Right renal cortex interstitium (tissue), 3 donors: ENCODE results near the gene INPP5D. TPM values are rescaled to one million over a fixed set of nuclear protein-coding genes. Genes with fewer than 3 reads are reported as not detected.

Source experiments
- DNase-seq, 3 donors: peaks; one replicate each; pipeline ENCODE4 v3.0.0-alpha.2; 2013; ENCODE audit warnings: low read depth in 3 of 3, low spot score in 2 of 3
- polyA plus RNA-seq, 3 donors: library from polyadenylated mRNA; unstranded; fragments of 120-200 nt; gene quantifications; one replicate each; pipeline ENCODE4 v1.2.1, GENCODE V29; 2013; ENCODE audit not compliant: insufficient read length in 3 of 3

The INPP5D gene
- polyA plus RNA-seq, 3 donors, result 6.2 to 6.7 (median 6.5) TPM

GRCh38 chr2:233225230-233226068 lies 165.3 kb downstream of the INPP5D start:
- no peak for DNase-seq

DNA sequence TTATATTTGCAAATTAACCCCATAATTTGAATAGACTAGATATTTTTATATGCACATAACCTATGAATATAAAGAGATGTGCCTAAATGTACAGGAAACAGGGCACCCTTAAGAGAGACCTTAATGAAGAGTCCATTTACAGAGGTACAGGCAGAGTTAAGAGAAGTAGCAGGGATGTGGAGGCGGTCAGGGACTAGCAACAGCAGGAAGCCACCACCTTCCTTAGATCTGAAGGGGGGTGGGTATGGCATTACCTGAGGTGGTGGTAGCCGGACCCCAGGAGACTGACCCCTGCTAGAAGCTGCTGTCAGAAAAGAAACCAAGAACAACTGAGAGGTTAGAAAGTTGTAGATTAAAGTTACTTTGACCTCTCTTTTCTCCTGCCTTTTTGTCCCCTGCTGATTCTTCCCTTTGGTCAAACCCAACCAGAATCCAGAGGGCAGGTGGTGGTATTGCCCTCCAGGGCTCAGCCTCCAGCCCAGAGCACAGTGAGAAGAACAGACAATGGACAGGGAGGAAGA lies 166.4 kb downstream of the INPP5D start:
- DNase-seq, result no peak

DNA sequence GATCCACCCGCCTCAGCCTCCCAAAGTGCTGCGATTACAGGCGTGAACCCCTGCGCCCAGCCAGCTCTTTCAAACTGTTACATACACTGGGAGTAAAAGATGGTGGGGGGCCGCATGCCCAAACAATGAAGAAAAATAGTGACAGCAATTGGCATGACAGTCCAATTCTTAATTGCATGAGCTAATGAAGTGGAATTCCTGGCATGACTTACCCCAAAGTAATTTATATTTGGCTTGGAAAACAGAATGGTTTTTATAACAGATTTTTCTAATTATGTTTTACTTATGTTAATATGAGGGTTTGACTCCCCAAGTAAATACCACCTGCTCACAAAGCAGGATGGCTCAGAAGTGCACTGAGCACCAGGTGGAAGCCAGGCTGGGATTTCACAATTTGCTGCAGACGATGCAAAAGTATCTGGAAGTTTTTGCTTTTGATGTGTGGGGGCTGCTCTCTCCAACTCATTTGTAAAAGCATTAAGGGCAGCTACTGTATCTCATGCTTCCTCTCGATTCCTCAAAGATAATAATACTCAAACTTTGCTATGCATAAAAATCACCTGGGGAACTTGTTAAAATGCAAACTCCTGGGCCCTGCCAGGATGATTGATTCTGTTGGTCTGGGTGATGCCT lies 167.3 kb downstream of the INPP5D start:
- no peak for DNase-seq

DNA sequence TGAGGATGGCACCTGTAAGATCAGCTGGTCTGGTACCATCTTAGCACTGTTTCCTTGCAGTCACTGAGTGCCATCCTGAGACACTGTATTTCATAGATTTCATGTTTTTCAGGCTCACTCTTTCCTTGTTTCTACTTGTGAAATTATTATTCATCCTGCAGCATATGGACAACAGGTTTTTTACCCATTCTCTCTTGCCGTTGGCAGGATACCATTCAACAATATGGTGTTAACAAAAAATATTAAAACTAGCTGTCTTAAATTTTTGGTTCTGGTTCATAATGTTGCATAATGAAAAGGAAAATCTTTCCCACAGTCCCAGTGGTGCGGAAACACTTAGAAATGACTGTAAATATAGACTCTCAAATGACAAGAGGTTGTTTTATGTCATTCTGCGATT lies 168.2 kb downstream of the INPP5D start:
- DNase-seq, result no peak

GRCh38 chr2:233233618-233234230 lies 173.6 kb downstream of the INPP5D start:
- no peak for DNase-seq

GRCh38 chr2:233234264-233234663 lies 174.1 kb downstream of the INPP5D start:
- no peak for DNase-seq

DNA sequence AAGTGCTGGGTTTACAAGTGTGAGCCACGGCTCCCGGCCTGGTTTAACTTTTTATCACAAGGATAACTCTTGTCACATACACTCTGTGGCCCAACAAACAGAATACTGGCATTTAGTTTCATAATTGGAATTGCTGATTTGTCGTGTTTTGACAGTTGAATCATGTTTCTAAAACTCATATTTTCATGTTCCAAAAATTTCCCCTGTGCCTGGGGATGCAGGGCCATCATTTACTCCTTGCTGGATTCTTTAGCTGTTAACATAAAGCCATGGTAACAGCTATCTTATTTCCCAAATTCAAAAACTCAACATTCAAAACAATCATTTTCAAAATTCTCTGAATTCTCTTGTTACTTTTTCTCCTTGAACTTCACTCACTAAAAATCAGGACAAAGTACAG lies 174.9 kb downstream of the INPP5D start:
- no peak for DNase-seq

DNA sequence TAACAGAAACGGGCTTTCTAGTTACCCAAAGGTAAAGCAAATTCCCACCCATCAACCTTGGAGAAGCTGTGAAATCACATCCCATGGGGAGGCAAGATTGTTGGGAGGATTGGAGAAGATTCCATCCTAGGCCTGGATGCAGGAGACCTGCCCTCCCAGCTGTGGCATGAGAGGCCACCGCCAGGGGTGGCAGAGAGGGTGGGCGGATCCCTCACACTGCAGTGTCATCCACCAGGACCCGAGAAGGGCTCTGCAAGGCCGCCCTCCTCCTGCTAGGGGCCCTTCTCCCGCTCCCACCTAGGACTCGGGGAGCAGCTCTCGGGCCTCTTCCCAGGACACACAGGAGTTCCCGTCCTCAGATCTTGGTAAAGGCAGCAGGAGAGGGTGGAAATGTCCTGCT lies 175.8 kb downstream of the INPP5D start:
- DNase-seq, result no peak

GRCh38 chr2:233236820-233237589 lies 176.9 kb downstream of the INPP5D start:
- no peak for DNase-seq

DNA sequence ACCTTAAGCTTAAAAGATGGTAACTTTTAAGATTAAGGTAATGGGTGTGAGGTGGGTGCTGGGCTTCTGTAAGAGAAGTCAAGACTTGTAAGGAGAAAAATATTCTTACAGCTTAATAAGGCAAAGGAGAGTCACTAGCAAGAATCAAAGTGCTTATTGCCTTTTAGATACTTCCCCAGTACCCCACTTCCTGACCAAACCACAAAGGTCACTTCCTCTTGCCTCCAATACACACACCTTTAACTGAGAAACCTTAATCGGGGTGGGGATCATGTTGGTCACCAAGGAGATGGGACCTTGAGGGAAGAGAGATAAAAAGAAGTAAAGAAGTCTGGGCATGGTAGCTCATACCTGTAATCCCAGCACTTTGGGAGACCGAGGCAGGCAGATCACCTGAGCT lies 180.8 kb downstream of the INPP5D start:
- DNase-seq, result no peak

GRCh38 chr2:233241803-233242202 lies 181.7 kb downstream of the INPP5D start:
- DNase-seq, result no peak

DNA sequence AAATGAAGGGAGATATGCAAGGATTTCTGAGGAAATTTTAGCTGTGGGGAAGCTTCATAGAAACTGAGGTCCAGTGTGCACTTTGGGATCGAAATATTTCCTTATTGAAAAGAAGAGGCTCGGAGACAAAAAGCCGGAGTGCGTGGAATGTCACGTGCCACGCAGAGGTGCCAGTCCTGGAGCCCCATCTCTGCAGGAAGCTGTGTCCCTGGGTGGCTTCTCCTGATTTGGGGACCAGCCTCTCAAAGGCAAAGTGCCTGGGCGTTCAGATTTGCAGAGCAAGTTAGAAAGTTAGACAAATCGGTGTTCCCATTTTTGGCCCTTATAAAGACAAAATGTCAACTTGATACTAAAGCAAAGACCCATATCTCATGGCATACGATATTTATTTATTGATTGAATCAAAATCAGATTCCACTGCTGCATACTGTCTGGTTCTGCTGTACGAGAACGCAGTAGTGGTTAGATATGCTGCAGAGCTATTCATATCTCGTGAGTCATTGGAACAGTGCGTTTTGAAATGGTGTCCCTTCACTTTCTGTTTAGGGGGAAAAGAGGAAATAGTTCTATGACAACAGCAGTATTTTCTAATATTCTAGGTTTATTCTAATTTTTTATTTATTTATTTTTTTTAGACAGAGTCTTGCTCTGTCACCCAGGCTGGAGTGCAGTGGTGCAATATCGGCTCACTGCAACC lies 182.2 kb downstream of the INPP5D start:
- no peak for DNase-seq

GRCh38 chr2:233243348-233243747 lies 183.2 kb downstream of the INPP5D start:
- DNase-seq, result no peak

GRCh38 chr2:233244818-233245217 lies 184.7 kb downstream of the INPP5D start:
- no peak for DNase-seq

GRCh38 chr2:233245406-233245805 lies 185.3 kb downstream of the INPP5D start:
- DNase-seq, result no peak

DNA sequence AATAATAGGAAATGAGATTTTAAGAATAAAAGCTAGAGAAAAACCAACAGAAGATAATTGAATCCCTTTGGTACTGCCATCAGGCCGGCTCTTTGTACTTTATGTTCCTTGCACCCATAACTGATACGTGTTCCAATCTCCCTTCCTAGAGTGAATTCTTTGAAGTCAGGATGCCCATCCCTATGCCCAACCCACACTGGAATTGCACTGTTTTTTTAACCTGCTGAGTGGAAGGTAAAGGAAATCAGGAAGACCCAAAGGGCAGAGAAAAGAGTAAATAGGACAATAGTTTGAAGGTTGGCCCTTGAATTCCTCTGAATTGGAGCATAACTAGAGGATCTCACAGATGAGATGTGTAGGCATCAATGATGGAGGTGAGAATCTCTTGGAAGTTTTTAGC lies 187.0 kb downstream of the INPP5D start:
- DNase-seq, result no peak

DNA sequence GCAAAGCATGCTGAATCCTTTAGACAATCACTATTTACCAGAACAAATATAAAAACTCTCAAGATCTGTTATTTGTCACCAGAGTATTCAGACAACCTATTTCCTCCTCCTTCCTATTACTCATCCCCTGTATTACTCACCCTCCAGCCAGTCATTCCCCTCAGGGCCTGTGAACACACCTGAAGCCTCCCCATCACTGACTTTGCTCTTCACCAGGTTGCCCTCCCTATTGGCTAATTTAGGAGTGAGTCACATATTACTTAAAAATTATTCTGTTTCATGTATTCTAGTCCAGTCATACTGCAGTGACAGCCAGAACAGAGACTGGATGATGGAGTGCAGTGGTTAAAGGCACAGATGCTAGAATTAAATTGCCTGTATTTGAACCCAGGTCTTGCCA lies 187.6 kb downstream of the INPP5D start:
- DNase-seq, result no peak

DNA sequence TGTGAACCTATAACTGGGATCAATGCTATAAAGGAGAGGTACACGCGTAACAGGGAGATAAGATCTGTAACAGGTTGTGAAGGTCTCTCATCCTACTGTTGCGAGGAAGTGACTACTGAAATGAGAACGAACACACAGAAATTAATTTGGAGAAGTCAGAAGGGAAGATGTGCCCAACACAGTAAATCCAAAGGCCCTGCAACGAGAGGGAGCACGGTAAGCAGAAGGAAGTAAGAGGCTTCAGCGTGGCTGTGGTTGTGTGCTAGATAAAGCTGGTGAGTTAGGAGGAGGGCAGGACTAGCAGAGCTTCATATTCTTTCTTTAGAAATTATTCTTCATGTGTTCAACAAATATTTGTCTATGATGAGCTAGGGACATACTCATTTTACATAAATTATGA lies 188.9 kb downstream of the INPP5D start:
- no peak for DNase-seq

- no peak for DNase-seq
These were observed 190.4 kb downstream of the INPP5D start for GRCh38 chr2:233250568-233250967.

GRCh38 chr2:233250985-233251305 lies 190.8 kb downstream of the INPP5D start:
- no peak for DNase-seq
